HepG2 (cell line): ENCODE results near the gene NPAS2. TPM values are rescaled to one million over a fixed set of nuclear protein-coding genes. Genes with fewer than 3 reads are reported as not detected.
A peak's percentile ranks its signal among the peaks of the same experiment; 100 is the strongest.

Experiments used
- CBX2 ChIP-seq, 2 experiments: fragments of 200-600 bp in 1 of 2; sonication (generic); formaldehyde crosslinking in 1 of 2; IDR thresholded peaks; 2 replicates each; pipeline versions ENCODE4 v1.7.0 to v1.8.1; 2018 to 2022; ENCODE audit warnings: low read depth in 2 of 2, low read length in 1 of 2, mild to moderate bottlenecking in 1 of 2, missing genetic modification reagents in 1 of 2
- ELF3 ChIP-seq: IDR thresholded peaks from 2 replicates; pipeline ENCODE4 v1.6.1; 2016; ENCODE audit warnings: missing genetic modification reagents, missing compliant biosample characterization
- ESRRA ChIP-seq: sonication (generic); formaldehyde crosslinking; IDR thresholded peaks from 2 replicates; pipeline ENCODE4 v1.5.1; 2020; ENCODE audit warnings: mild to moderate bottlenecking, low read depth, missing genetic modification reagents
- MED1 ChIP-seq: sonication (generic); formaldehyde crosslinking; IDR thresholded peaks from 2 replicates; pipeline ENCODE4 v1.4.0; 2020; ENCODE audit warnings: missing genetic modification reagents
- RAD21 ChIP-seq: fragments of 450-650 bp; formaldehyde crosslinking; IDR thresholded peaks from 2 replicates; pipeline ENCODE4 v1.5.0; 2020; ENCODE audit warnings: mild to moderate bottlenecking
- ZNF121 ChIP-seq: sonication (generic); formaldehyde crosslinking; IDR thresholded peaks from 2 replicates; pipeline ENCODE4 v1.5.0; 2020; ENCODE audit warnings: mild to moderate bottlenecking, missing genetic modification reagents
- ZNF674 ChIP-seq: sonication (generic); formaldehyde crosslinking; IDR thresholded peaks from 2 replicates; pipeline ENCODE4 v1.5.0; 2020; ENCODE audit warnings: low read depth, mild to moderate bottlenecking, missing genetic modification reagents
- polyA plus RNA-seq, 8 experiments: library from polyadenylated mRNA; depleted of rRNA in 3 of 8; stranded (reverse) in 7 of 8; unstranded in 1 of 8; fragments of >200 nt; fragmentation: Illumina TruSeq in 4 of 8; extraction: Trizol in 4 of 8; gene quantifications; 2 replicates each; pipeline versions ENCODE4 v1.2.1 to v1.2.3, GENCODE V29; 2011 to 2016; ENCODE audit warnings: low read depth in 4 of 8, missing spikeins in 1 of 8, mixed read lengths in 1 of 8; ENCODE audit not compliant: insufficient read depth in 1 of 8
- total RNA-seq, 5 experiments: library from RNA; depleted of rRNA; stranded (reverse); fragments of >200 nt; fragmentation: Illumina TruSeq; extraction: Trizol; gene quantifications; 2 replicates each; pipeline ENCODE4 v1.2.3, GENCODE V29; 2016; ENCODE audit warnings: low read depth in 1 of 5
- TF ChIP-seq, protein P1 (sequence below): sonication (generic); formaldehyde crosslinking; IDR thresholded peaks from 2 replicates; pipeline ENCODE4 v1.8.0; 2022; ENCODE audit warnings: missing genetic modification reagents, mild to moderate bottlenecking, moderate library complexity, borderline replicate concordance
- TF ChIP-seq, protein P2 (sequence below): IDR thresholded peaks from 2 replicates; pipeline ENCODE4 v1.4.0; 2020; ENCODE audit warnings: mild to moderate bottlenecking, missing genetic modification reagents
- TF ChIP-seq, protein P3 (sequence below): sonication (generic); formaldehyde crosslinking; IDR thresholded peaks from 2 replicates; pipeline ENCODE4 v1.4.0; 2020; ENCODE audit warnings: mild to moderate bottlenecking, missing genetic modification reagents

Gene NPAS2
- total and polyA plus RNA-seq, 2 of the 13 experiments (the other 11 are each of a cell fraction or from before 2014, with no cell fraction given), result 14.8 to 37.5 TPM

DNA sequence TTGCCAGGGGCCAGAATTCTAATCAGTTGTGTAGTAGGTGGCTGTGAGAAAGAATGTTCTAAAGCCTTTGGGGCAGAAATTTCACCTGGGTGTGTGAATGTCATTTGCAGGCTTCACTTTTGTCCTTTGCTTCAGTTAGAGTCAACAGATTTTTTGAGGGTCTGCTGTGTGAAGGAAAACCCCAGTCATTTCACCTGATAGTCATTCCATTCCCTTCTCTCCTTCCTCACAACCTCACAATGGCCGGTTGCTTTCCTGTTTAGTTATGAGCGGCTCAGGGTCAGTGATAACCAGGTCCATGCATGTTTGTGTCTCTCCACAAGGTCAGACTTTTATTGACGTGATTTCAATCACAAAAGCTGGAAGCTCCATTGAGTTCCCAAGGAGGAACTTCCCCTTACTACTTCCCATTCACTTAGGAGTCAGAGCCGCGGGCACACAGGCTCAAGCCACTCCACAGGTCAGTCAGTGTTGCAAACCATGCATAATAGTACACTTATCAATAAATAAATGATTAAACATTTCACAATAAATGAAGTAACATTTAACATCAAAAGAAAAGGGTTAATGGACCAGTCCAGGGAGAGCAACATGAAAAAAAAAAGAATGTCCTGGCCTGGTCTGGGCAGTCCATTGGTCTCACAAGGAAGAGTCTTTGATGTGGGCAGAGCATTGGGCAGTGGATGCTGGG is 74.3 kb downstream of the NPAS2 start (continued):
- TF ChIP-seq, protein P1, sequence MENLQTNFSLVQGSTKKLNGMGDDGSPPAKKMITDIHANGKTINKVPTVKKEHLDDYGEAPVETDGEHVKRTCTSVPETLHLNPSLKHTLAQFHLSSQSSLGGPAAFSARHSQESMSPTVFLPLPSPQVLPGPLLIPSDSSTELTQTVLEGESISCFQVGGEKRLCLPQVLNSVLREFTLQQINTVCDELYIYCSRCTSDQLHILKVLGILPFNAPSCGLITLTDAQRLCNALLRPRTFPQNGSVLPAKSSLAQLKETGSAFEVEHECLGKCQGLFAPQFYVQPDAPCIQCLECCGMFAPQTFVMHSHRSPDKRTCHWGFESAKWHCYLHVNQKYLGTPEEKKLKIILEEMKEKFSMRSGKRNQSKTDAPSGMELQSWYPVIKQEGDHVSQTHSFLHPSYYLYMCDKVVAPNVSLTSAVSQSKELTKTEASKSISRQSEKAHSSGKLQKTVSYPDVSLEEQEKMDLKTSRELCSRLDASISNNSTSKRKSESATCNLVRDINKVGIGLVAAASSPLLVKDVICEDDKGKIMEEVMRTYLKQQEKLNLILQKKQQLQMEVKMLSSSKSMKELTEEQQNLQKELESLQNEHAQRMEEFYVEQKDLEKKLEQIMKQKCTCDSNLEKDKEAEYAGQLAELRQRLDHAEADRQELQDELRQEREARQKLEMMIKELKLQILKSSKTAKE (CRISPR knock-in tag), result 0 out of 2 replicates have a peak, but pooled peaks have one; percentile 19
- TF ChIP-seq ZNF674 (CRISPR knock-in tag) (no peak), ESRRA (CRISPR knock-in tag) (0 out of 2 replicates have a peak, but pooled peaks have one; percentile 56), ZNF121 (no peak), CBX2 (IDR thresholded peaks at IDR 0.05; ENCODE audit: low read depth, low read length) (no peak), CBX2 (CRISPR knock-in tag; IDR thresholded peaks at IDR 0.05; ENCODE audit: low read depth) (no peak), ELF3 (CRISPR knock-in tag) (peak; percentile 9; the same call in 1 of the 2 replicates), MED1 (peak; percentile 49; the same call in 1 of the 2 replicates), RAD21 (CRISPR knock-in tag) (0 out of 2 replicates have a peak, but pooled peaks have one; percentile 10)
- TF ChIP-seq, protein P2, sequence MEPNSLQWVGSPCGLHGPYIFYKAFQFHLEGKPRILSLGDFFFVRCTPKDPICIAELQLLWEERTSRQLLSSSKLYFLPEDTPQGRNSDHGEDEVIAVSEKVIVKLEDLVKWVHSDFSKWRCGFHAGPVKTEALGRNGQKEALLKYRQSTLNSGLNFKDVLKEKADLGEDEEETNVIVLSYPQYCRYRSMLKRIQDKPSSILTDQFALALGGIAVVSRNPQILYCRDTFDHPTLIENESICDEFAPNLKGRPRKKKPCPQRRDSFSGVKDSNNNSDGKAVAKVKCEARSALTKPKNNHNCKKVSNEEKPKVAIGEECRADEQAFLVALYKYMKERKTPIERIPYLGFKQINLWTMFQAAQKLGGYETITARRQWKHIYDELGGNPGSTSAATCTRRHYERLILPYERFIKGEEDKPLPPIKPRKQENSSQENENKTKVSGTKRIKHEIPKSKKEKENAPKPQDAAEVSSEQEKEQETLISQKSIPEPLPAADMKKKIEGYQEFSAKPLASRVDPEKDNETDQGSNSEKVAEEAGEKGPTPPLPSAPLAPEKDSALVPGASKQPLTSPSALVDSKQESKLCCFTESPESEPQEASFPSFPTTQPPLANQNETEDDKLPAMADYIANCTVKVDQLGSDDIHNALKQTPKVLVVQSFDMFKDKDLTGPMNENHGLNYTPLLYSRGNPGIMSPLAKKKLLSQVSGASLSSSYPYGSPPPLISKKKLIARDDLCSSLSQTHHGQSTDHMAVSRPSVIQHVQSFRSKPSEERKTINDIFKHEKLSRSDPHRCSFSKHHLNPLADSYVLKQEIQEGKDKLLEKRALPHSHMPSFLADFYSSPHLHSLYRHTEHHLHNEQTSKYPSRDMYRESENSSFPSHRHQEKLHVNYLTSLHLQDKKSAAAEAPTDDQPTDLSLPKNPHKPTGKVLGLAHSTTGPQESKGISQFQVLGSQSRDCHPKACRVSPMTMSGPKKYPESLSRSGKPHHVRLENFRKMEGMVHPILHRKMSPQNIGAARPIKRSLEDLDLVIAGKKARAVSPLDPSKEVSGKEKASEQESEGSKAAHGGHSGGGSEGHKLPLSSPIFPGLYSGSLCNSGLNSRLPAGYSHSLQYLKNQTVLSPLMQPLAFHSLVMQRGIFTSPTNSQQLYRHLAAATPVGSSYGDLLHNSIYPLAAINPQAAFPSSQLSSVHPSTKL, result peak; percentile 46
- TF ChIP-seq, protein P3, sequence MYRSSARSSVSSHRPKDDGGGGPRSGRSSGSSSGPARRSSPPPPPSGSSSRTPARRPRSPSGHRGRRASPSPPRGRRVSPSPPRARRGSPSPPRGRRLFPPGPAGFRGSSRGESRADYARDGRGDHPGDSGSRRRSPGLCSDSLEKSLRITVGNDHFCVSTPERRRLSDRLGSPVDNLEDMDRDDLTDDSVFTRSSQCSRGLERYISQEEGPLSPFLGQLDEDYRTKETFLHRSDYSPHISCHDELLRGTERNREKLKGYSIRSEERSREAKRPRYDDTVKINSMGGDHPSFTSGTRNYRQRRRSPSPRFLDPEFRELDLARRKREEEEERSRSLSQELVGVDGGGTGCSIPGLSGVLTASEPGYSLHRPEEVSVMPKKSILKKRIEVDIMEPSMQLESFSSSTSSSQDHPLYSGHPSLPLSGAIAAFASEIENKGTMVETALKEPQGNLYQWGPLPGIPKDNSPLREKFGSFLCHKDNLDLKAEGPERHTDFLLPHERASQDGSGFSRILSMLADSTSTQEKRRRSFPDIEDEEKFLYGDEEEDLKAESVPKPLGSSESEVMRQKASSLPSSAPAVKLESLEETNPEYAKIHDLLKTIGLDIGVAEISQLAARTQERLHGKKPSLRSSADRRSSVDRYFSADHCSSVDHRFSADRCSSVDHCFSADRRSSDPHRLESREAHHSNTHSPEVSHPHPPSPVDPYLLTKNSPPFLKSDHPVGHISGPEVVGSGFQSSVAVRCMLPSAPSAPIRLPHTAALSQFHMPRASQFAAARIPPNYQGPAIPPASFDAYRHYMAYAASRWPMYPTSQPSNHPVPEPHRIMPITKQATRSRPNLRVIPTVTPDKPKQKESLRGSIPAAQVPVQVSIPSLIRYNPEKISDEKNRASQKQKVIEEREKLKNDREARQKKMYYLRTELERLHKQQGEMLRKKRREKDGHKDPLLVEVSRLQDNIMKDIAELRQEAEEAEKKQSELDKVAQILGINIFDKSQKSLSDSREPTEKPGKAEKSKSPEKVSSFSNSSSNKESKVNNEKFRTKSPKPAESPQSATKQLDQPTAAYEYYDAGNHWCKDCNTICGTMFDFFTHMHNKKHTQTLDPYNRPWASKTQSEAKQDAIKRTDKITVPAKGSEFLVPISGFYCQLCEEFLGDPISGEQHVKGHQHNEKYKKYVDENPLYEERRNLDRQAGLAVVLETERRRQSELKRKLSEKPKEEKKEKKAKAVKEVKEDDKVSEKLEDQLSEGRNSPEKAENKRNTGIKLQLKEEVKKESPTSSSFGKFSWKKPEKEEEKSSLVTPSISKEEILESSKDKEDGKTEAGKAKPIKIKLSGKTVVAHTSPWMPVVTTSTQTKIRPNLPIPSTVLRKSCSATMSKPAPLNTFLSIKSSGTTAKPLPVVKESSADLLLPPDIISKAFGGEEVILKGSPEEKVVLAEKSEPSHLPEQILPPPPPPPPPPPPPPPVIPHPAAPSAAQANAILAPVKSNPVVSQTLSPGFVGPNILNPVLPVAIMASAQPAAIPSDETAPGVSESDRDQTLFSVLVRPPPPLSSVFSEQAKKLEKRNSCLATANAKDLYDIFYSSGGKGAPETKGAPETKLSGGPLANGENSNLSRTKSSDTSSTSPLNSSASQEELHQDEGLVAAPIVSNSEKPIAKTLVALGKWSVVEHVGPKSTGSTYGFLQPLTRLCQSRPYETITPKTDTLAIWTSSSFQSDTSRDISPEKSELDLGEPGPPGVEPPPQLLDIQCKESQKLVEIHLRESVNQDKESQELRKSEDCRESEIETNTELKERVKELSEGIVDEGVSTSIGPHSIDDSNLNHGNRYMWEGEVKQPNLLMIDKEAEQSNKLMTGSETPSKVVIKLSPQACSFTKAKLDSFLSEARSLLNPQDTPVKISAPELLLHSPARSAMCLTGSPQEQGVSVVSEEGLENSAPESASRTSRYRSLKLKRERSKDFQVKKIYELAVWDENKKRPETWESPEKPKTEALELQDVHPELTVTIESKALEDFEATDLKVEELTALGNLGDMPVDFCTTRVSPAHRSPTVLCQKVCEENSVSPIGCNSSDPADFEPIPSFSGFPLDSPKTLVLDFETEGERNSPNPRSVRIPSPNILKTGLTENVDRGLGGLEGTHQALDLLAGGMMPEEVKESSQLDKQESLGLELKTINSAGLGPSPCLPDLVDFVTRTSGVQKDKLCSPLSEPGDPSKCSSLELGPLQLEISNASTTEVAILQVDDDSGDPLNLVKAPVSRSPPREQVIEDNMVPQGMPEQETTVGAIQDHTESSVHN (CRISPR knock-in tag), result no peak
